Measurements from ENCODE around the gene MISP3.

- TF ChIP-seq CTCF (IDR thresholded peaks at IDR 0.05) (peak in 1 of 3 donors; percentile 20), POLR2A (IDR thresholded peaks at IDR 0.05) (no peak)
Measured at GRCh38 chr19:14031719-14032480, 40.7 kb upstream of the MISP3 start, which contains the start of gene IL27RA.
